Fibroblast of lung (primary cell): ENCODE results near the gene TAF10.

ENCODE experiments used
- CTCF ChIP-seq, 2 donors: IDR thresholded peaks in 1 of 2; conservative IDR thresholded peaks in 1 of 2; 1 replicate in 1 of 2; 2 replicates in 1 of 2; pipeline ENCODE4 v1.5.1; 2011 to 2012; ENCODE audit warnings: low read length in 2 of 2, control low read depth in 1 of 2, inconsistent platforms in 1 of 2, low read depth in 1 of 2, mild to moderate bottlenecking in 1 of 2
- EZH2 ChIP-seq: IDR thresholded peaks from 2 replicates; pipeline ENCODE4 v1.5.1; 2012; ENCODE audit warnings: low read length, control low read depth, mild to moderate bottlenecking; ENCODE audit errors: missing control alignments

DNA sequence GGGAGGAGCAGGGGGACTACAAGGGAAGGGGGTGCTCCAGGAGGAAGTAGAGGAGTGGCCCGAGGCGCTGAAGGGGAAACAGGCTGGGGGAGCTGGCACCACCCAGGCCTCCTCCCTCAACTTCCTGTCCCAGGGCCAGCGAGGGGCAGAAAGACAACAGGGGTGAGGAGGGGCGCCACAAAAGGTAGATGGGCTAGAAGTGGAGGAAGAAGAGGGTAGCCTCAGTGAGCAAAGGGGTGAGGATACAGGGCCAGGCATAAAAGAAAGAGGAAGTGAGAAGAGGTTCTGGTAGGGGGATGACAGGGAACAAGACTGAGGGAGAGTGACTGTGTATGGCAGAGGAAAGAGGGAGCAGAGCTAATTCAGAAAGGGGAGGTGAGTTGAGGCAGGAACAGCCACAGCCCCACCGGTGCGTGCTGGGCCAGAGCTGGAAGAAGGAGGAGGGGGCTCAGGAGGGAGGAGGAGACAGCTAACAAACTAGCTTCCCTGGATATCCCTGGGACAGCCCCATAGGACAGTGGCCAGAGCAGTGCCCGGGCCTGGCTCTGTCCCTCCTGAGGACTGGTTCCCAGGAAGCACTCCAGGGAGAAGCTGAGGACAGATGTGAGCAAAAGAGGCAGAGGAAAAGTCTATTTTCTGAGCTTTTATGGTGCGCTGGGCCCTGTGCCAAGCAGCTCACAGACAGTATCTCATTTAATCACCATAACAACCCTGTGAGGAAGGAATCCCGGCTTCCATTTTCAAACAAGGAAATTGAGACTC, 35.1 kb upstream of the TAF10 start:
- TF ChIP-seq EZH2 (no peak), CTCF (conservative IDR thresholded peaks at IDR 0.05 in 1 of 2, IDR thresholded peaks at IDR 0.05 in 1 of 2; ENCODE audit: low read depth in 1 of 2, low read length in 2 of 2) (no peak)
